RWPE2 (cell line): ENCODE measurements around the gene PRG2.

Experiments
- ATAC-seq: fragments of 200-7000 bp; cut with Tn5 transposase; 3 replicates; pipeline ENCODE4 v1.9.1; 2021; ENCODE audit warnings: low read depth
- DNase-seq: peaks from one replicate; pipeline ENCODE4 v3.0.0-alpha.2; 2020; ENCODE audit warnings: low spot score
- H3K27ac ChIP-seq: fragments of 450-650 bp; 2 replicates; pipeline ENCODE4 v1.5.1; 2017; ENCODE audit warnings: mild to moderate bottlenecking; ENCODE audit not compliant: poor library complexity, severe bottlenecking
- H3K27me3 ChIP-seq: fragments of 250-450 bp; sonication (Bioruptor Pico); 2 replicates; pipeline ENCODE4 v1.5.1; 2021; ENCODE audit warnings: mild to moderate bottlenecking, moderate library complexity; ENCODE audit not compliant: insufficient read depth, poor library complexity, severe bottlenecking
- H3K36me3 ChIP-seq: fragments of 250-450 bp; sonication (Bioruptor Pico); 2 replicates; pipeline ENCODE4 v1.5.1; 2020; ENCODE audit warnings: low read depth, mild to moderate bottlenecking, moderate library complexity
- H3K4me1 ChIP-seq: fragments of 250-450 bp; sonication (Bioruptor Pico); 2 replicates; pipeline ENCODE4 v1.5.1; 2021; ENCODE audit warnings: mild to moderate bottlenecking, moderate library complexity; ENCODE audit not compliant: insufficient read depth, poor library complexity, severe bottlenecking
- H3K4me3 ChIP-seq: fragments of 250-450 bp; sonication (Bioruptor Pico); 2 replicates; pipeline ENCODE4 v1.5.1; 2021; ENCODE audit warnings: mild to moderate bottlenecking, moderate library complexity; ENCODE audit not compliant: severe bottlenecking
- H3K9me3 ChIP-seq: fragments of 250-450 bp; sonication (Bioruptor Pico); 2 replicates; pipeline ENCODE4 v1.5.1; 2021; ENCODE audit warnings: mild to moderate bottlenecking, moderate library complexity; ENCODE audit not compliant: severe bottlenecking
- TF ChIP-seq, protein P1 (sequence below): fragments of 450-650 bp; IDR thresholded peaks from one replicate; pipeline ENCODE4 v1.5.1; 2017; ENCODE audit warnings: mild to moderate bottlenecking, moderate library complexity; ENCODE audit not compliant: poor library complexity, severe bottlenecking

PRG2 gene

DNA sequence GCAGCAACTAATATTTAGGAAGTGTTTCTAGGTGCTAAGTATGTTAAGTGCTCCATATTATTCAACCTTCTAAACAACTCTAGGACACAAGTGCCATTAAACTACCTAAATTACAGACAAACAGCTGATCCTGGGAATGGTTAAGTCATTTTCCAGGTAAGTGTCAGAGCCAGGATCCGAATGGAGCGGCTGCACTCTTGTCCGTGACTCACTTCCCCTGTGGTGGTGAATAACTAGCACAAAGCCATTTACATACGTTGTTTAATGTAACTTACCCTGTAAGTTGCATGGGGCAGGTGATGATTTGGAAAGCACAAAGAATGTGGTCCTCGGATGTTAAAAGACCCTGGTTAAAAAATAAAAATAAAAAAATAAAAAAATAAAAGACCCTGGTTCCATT is 8.8 kb upstream of the PRG2 start:
- Histone ChIP-seq H3K9me3 (no peaks in the 10 kb centered on the region), H3K27me3 (no peaks in the 10 kb centered on the region), H3K36me3 (no peaks in the 10 kb centered on the region), H3K27ac (no peak overlapping the region), H3K4me1 (peaks cover 18% of the 10 kb centered on the region), H3K4me3 (no peak overlapping the region)
- DNase-seq = no peak
- TF ChIP-seq, protein P1, sequence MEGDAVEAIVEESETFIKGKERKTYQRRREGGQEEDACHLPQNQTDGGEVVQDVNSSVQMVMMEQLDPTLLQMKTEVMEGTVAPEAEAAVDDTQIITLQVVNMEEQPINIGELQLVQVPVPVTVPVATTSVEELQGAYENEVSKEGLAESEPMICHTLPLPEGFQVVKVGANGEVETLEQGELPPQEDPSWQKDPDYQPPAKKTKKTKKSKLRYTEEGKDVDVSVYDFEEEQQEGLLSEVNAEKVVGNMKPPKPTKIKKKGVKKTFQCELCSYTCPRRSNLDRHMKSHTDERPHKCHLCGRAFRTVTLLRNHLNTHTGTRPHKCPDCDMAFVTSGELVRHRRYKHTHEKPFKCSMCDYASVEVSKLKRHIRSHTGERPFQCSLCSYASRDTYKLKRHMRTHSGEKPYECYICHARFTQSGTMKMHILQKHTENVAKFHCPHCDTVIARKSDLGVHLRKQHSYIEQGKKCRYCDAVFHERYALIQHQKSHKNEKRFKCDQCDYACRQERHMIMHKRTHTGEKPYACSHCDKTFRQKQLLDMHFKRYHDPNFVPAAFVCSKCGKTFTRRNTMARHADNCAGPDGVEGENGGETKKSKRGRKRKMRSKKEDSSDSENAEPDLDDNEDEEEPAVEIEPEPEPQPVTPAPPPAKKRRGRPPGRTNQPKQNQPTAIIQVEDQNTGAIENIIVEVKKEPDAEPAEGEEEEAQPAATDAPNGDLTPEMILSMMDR = no peak
- ATAC-seq = peak; percentile 85

DNA sequence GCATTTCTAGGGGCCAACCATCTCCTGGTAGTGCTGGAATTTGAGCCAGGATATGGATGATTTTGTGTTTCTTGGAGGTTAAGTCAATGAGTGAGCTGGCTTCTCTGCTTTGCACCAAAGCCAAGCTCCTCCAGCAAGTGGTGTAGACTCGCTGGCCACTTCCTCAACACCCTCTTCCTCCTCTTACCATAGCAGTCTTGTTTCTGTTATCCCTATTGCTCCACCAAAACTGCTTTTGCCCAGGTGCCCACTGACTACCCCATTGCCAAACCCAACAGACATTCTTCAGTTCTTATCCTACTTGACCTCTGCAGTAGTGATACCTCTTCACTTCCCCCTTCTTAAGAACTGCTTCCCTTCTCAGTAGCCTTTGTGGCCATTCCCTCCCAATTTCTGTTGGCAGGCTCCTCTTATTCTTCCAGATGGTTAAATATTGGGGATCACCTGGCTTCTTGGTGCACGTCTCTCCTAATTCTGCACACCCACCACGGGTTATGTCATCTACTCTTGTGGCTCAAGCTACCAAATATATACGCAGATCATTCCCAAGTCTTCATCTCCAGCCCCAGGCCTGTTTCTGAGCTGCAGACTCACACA is 7.0 kb upstream of the PRG2 start:
- Histone ChIP-seq H3K27ac (no peak overlapping the region), H3K27me3 (no peaks in the 10 kb centered on the region), H3K4me3 (no peak overlapping the region), H3K4me1 (peaks cover 18% of the 10 kb centered on the region), H3K36me3 (no peaks in the 10 kb centered on the region), H3K9me3 (no peaks in the 10 kb centered on the region)
- TF ChIP-seq, protein P1 = no peak
- ATAC-seq = no peak
- DNase-seq = no peak

DNA sequence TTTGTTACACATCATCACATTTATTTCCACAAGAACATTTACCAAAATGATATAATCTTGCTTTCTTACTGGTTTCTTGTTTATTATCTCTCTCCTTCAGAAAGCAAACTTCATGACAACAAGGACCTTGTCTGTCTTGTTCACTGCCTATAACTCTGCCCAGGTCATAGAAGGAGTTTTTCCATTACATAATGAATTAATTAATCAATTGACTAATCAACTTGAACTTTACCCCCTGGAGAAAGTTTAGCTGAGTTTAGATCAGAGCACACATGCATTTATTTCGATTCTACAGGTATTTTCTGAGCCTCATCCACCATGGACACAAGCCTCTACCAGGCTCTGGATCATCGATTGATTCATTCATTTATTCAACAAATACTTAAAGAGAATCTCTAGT is 6.3 kb upstream of the PRG2 start:
- Histone ChIP-seq H3K4me1 (peaks cover 11% of the 10 kb centered on the region), H3K27me3 (no peaks in the 10 kb centered on the region), H3K9me3 (no peaks in the 10 kb centered on the region), H3K4me3 (no peak overlapping the region), H3K27ac (no peak overlapping the region), H3K36me3 (no peaks in the 10 kb centered on the region)
- ATAC-seq = no peak
- DNase-seq = no peak
- TF ChIP-seq, protein P1 = no peak

DNA sequence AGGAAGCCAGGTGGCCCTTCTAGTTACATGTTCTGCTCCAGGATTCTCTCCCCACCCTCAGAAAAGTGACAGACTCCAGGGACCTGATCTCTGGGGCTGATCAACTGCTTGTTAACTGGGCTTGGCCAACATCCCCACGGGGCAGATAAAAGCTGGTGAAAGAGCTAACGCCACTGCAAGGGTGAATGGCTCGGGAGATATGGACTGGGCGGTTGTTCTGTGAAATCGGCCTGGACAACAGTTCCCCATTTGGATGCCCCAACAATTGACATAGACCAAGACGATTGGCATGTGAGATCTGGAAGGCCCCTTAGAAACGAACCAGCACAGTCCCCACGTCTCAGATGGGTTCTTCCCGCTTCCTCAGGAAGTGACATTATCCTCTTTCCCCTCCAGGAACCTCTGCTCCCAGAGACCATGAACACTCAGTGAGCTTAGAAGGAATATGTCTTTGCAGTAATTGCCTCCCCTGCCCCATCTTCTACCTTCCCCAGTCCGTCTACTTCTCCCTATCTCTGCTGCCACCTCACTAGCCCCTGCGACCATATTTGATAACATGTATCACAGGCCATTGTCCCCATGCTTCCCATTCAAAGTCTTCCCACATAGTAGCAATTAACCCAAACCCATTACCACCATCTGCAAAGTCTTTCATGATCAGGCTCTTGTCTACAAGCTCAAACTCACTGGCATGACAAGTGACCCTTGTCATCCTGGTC is 5.6 kb upstream of the PRG2 start:
- Histone ChIP-seq H3K4me1 (peaks cover 11% of the 10 kb centered on the region), H3K27me3 (no peaks in the 10 kb centered on the region)

More for the DNA sequence above, 5.6 kb upstream of the PRG2 start:
- Histone ChIP-seq H3K4me3 (no peak overlapping the region), H3K9me3 (no peaks in the 10 kb centered on the region), H3K27ac (no peak overlapping the region), H3K36me3 (no peaks in the 10 kb centered on the region)
- no peak for DNase-seq
- TF ChIP-seq, protein P1 = no peak
- no peak for ATAC-seq
